HCT116 (cell line): Measurements from ENCODE around the gene BRSK2. TPM values are rescaled to one million over a fixed set of nuclear protein-coding genes. Genes with fewer than 3 reads are reported as not detected.

Experiments
- ATAC-seq: fragments of 200-7000 bp; cut with Tn5 transposase; 2 replicates; pipeline ENCODE4 v1.9.1; 2020; ENCODE audit warnings: mild to moderate bottlenecking, moderate library complexity
- BruUV-seq: library from RNA; stranded (reverse); fragments of 400-500 nt; replicated peaks from 2 replicates; lab custom pipeline; 2021; lab: Mats Ljungman, UMichigan
- CTCF ChIA-PET: fragments of 300-600 bp; sonication (Branson Sonifier 250); formaldehyde crosslinking; loops from one replicate; lab custom pipeline; 2021; ENCODE audit warnings: antibody characterized with exemption; lab: Charles Lee
- POLR2A ChIA-PET: fragments of 300-600, 350-600 bp; sonication (Branson Sonifier 250); formaldehyde crosslinking; loops from one replicate; lab custom pipeline; 2021; ENCODE audit warnings: antibody characterized with exemption; lab: Charles Lee
- RAD21 ChIA-PET, 2 experiments: fragments of 300-600 bp; sonication (Branson Sonifier 250); formaldehyde crosslinking; loops; one replicate each; lab custom pipeline; 2023; ENCODE audit warnings: low total read pairs in 2 of 2; ENCODE audit not compliant: uncharacterized antibody in 2 of 2, unreplicated experiment in 2 of 2, low non-redundant PET in 1 of 2; lab: Charles Lee
- DNase-seq: peaks from one replicate; pipeline ENCODE4 v3.0.0-alpha.2; 2010; ENCODE audit warnings: low read depth, low spot score
- H2AFZ ChIP-seq: fragments of 200-600 bp; shearing (Covaris generic), sonication (generic); 2 replicates; pipeline ENCODE4 v1.6.1; 2017; ENCODE audit warnings: low read depth, mixed run types, mixed read lengths, antibody characterized with exemption, low read length; ENCODE audit not compliant: poor library complexity, severe bottlenecking
- H3K27ac ChIP-seq: 2 replicates; pipeline ENCODE4 v1.5.1; 2012; ENCODE audit warnings: low read depth, low read length
- H3K27me3 ChIP-seq: fragments of 200-600 bp; sonication (generic); 2 replicates; pipeline ENCODE4 v1.6.1; 2016; ENCODE audit warnings: mixed run types, low read length, mixed read lengths; ENCODE audit not compliant: insufficient read depth
- H3K36me3 ChIP-seq, 2 experiments: fragments of 200-500 bp in 1 of 2; fragments of 200-600 bp in 1 of 2; sonication (Bioruptor generic) in 1 of 2; sonication (generic) in 1 of 2; 2 replicates each; pipeline versions ENCODE4 v1.5.1 to v1.6.1; 2014 to 2016; ENCODE audit warnings: low read length in 2 of 2, inconsistent platforms in 1 of 2, mixed read lengths in 1 of 2, mixed run types in 1 of 2; ENCODE audit not compliant: insufficient read depth in 2 of 2, control insufficient read depth in 1 of 2
- H3K4me1 ChIP-seq, 2 experiments: fragments of 200-600 bp in 1 of 2; sonication (generic) in 1 of 2; 2 replicates each; pipeline versions ENCODE4 v1.5.1 to v1.6.1; 2012 to 2017; ENCODE audit warnings: low read length in 2 of 2, inconsistent platforms in 1 of 2, mild to moderate bottlenecking in 1 of 2, mixed read lengths in 1 of 2, mixed run types in 1 of 2, moderate library complexity in 1 of 2; ENCODE audit not compliant: insufficient read depth in 2 of 2, control insufficient read depth in 1 of 2
- H3K4me2 ChIP-seq: fragments of 200-600 bp; sonication (generic); 2 replicates; pipeline ENCODE4 v1.6.1; 2017; ENCODE audit warnings: mixed run types, low read length, mixed read lengths
- H3K4me3 ChIP-seq, 2 experiments: fragments of 200-600 bp in 1 of 2; sonication (generic) in 1 of 2; replicated peaks in 1 of 2; 2 replicates each; pipeline ENCODE4 v1.5.1; 2011 to 2016; ENCODE audit warnings: low read length in 2 of 2, control low read depth in 1 of 2, low read depth in 1 of 2, mild to moderate bottlenecking in 1 of 2, mixed read lengths in 1 of 2, mixed run types in 1 of 2
- H3K79me2 ChIP-seq: fragments of 200-600 bp; sonication (generic); 2 replicates; pipeline ENCODE4 v1.6.1; 2017; ENCODE audit warnings: mild to moderate bottlenecking, mixed run types, low read length, moderate library complexity, mixed read lengths; ENCODE audit not compliant: insufficient read depth
- H3K9ac ChIP-seq: fragments of 200-600 bp; sonication (generic); 2 replicates; pipeline ENCODE4 v1.6.1; 2016; ENCODE audit warnings: low read length, mixed read lengths
- H3K9me2 ChIP-seq: fragments of 200-600 bp; sonication (generic), shearing (Covaris generic); 2 replicates; pipeline ENCODE4 v1.6.1; 2017; ENCODE audit warnings: mixed run types, mild to moderate bottlenecking, moderate library complexity; ENCODE audit not compliant: insufficient read depth
- H3K9me3 ChIP-seq, 2 experiments: fragments of 200-500 bp in 1 of 2; fragments of 200-600 bp in 1 of 2; sonication (Bioruptor generic) in 1 of 2; sonication (generic) in 1 of 2; 2 replicates each; pipeline ENCODE4 v1.6.1; 2014 to 2017; ENCODE audit warnings: low read length in 2 of 2, mixed read lengths in 2 of 2, inconsistent platforms in 1 of 2, low read depth in 1 of 2, mild to moderate bottlenecking in 1 of 2, mixed run types in 1 of 2, moderate library complexity in 1 of 2; ENCODE audit not compliant: control insufficient read depth in 1 of 2, insufficient read depth in 1 of 2
- H4K20me1 ChIP-seq: fragments of 200-600 bp; sonication (generic), shearing (Covaris generic); 2 replicates; pipeline ENCODE4 v1.6.1; 2017; ENCODE audit warnings: mixed run types, mild to moderate bottlenecking, moderate library complexity; ENCODE audit not compliant: insufficient read depth
- ATF3 ChIP-seq: IDR thresholded peaks from 2 replicates; pipeline ENCODE4 v1.6.1; 2012
- CEBPB ChIP-seq: IDR thresholded peaks from 2 replicates; pipeline ENCODE4 v1.6.1; 2012; ENCODE audit warnings: low read depth
- CTCF ChIP-seq, 3 experiments: fragments of 200-600 bp in 1 of 3; sonication (generic) in 1 of 3; IDR thresholded peaks in 2 of 3; conservative IDR thresholded peaks in 1 of 3; 2 replicates each; pipeline ENCODE4 v1.5.1; 2012 to 2017; ENCODE audit warnings: low read depth in 2 of 3, low read length in 2 of 3, antibody characterized with exemption in 1 of 3, borderline replicate concordance in 1 of 3, control low read depth in 1 of 3, mild to moderate bottlenecking in 1 of 3, mixed read lengths in 1 of 3, mixed run types in 1 of 3, moderate library complexity in 1 of 3; ENCODE audit not compliant: insufficient read depth in 1 of 3
- ELF1 ChIP-seq: IDR thresholded peaks from 2 replicates; pipeline ENCODE4 v1.6.1; 2012; ENCODE audit warnings: low read depth, borderline replicate concordance
- FOSL1 ChIP-seq: IDR thresholded peaks from 2 replicates; pipeline ENCODE4 v1.6.1; 2012; ENCODE audit warnings: low read depth
- POLR2A ChIP-seq: IDR thresholded peaks from 2 replicates; pipeline ENCODE4 v1.7.0; 2011; ENCODE audit warnings: borderline replicate concordance; ENCODE audit not compliant: insufficient read depth, insufficient read length; ENCODE audit errors: extremely low read depth
- ZBTB33 ChIP-seq: IDR thresholded peaks from 2 replicates; pipeline ENCODE4 v1.6.1; 2011; ENCODE audit warnings: mild to moderate bottlenecking, low read length, moderate library complexity; ENCODE audit not compliant: insufficient replicate concordance; ENCODE audit errors: extremely low read depth
- ZFX ChIP-seq: fragments of 450-650 bp; IDR thresholded peaks from 2 replicates; pipeline ENCODE4 v1.6.1; 2017
- intact Hi-C: fragments of 100-400 bp; cut with micrococcal nuclease; formaldehyde crosslinking; loops from 2 replicates; pipeline ENCODE4 v1.10.0; 2022
- total RNA-seq: library from RNA; stranded (reverse); gene quantifications from one replicate; pipeline ENCODE4 v1.2.1, GENCODE V29; 2021; ENCODE audit not compliant: unreplicated experiment
- TF ChIP-seq, protein P1 (sequence below): IDR thresholded peaks from 2 replicates; pipeline ENCODE4 v1.6.1; 2012; ENCODE audit warnings: low read depth

The BRSK2 gene
- total RNA-seq, 1 experiment from 2014 or later, result 14.0 TPM

DNA sequence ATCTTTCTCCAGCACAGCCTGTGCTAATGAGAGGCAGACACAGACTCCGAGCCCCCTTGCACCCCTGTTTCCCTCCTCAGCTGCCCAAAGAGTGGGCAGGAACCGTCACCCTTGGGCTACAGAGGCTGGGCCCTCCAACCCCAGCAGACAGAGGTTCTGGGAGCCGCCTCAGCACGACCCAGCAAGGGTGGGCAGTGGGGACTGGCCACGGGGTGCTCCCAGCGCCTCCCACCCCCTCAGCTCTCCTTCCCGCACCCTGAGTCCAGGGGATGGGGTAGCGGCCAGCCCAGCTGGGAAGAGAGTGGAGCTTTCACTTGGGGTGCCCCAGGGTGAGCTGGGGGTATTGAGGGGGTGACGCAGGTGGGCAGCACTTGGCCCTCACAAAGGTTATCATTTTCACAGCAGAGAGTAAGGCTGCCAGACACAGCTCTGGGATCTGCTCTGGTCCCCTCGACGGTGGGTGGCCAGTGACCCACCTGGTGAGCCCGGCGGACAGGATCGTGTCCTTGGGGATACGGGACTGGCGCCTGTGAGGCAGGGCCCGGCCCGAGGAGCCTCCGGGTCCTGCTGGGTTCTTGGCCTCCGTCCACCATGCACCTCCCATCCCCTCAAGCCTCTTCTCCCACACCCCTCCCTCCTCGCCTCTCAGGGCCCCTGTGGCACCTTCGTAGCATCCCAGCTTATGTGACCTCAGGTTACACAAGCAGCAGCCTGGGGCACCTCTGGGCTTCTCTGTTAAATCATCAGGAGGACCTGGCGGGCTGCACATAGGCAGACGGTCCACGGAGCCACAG is 14.4 kb upstream of the BRSK2 start:
- H3K9me3 ChIP-seq, result no peaks in the 10 kb centered on the region; a peak in 1 of 4 replicates
- DNase-seq, result no peak
- H3K27me3 ChIP-seq, result no peaks in the 10 kb centered on the region
- H3K79me2 ChIP-seq, result no peaks in the 10 kb centered on the region
- CTCF ChIA-PET, result no interaction called here
- no peak for TF ChIP-seq CEBPB
- TF ChIP-seq, all 23 proteins: peak for 0
- RAD21 ChIA-PET, result no interaction called here
- Histone ChIP-seq H3K9ac (no peak overlapping the region), H3K36me3 (no peaks in the 10 kb centered on the region), H3K27ac (no peak overlapping the region), H3K9me2 (no peaks in the 10 kb centered on the region), H3K4me3 (no peak overlapping the region), H3K4me2 (no peak overlapping the region), H4K20me1 (no peaks in the 10 kb centered on the region), H2AFZ (no peak overlapping the region), H3K4me1 (no peaks in the 10 kb centered on the region)
- intact Hi-C loops, result no loop called here
- no TSS peak for BruUV-seq
- POLR2A ChIA-PET, result no interaction called here
- ATAC-seq, result no peak

DNA sequence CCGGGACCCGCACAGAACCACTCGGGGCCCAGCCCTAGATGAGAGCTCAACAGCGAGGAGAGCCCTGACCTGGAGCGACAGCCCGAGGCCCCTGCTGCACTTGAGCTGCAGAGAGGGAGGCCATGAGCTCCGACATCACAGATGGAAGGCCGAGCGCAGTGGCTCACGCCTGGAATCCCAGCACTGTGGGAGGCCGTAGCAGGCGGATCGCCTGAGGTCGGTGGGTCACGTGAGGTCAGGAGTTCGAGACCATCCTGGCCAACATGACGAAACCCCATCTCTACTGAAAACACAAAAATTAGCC is 13.8 kb upstream of the BRSK2 start:
- intact Hi-C loops, result no loop called here
- DNase-seq (no peak), ATAC-seq (no peak)
- Histone ChIP-seq H4K20me1 (no peaks in the 10 kb centered on the region), H3K9ac (no peak overlapping the region), H3K9me2 (no peaks in the 10 kb centered on the region), H3K4me2 (no peak overlapping the region), H3K4me3 (no peak overlapping the region), H3K79me2 (no peaks in the 10 kb centered on the region), H3K27me3 (no peaks in the 10 kb centered on the region), H3K36me3 (no peaks in the 10 kb centered on the region), H3K4me1 (no peaks in the 10 kb centered on the region), H2AFZ (no peak overlapping the region), H3K9me3 (no peaks in the 10 kb centered on the region; a peak in 1 of 4 replicates), H3K27ac (no peak overlapping the region)
- ChIA-PET POLR2A (no interaction called here), CTCF (no interaction called here), RAD21 (no interaction called here)
- TF ChIP-seq FOSL1 (no peak), POLR2A (no peak), ATF3 (no peak), ZBTB33 (no peak), ELF1 (no peak), ZFX (no peak), CTCF (IDR thresholded peaks at IDR 0.05 in 2 of 3, conservative IDR thresholded peaks at IDR 0.05 in 1 of 3; ENCODE audit: borderline replicate concordance in 1 of 3, insufficient read depth in 1 of 3, low read depth in 2 of 3, low read length in 2 of 3) (no peak)
- TF ChIP-seq, protein P1, sequence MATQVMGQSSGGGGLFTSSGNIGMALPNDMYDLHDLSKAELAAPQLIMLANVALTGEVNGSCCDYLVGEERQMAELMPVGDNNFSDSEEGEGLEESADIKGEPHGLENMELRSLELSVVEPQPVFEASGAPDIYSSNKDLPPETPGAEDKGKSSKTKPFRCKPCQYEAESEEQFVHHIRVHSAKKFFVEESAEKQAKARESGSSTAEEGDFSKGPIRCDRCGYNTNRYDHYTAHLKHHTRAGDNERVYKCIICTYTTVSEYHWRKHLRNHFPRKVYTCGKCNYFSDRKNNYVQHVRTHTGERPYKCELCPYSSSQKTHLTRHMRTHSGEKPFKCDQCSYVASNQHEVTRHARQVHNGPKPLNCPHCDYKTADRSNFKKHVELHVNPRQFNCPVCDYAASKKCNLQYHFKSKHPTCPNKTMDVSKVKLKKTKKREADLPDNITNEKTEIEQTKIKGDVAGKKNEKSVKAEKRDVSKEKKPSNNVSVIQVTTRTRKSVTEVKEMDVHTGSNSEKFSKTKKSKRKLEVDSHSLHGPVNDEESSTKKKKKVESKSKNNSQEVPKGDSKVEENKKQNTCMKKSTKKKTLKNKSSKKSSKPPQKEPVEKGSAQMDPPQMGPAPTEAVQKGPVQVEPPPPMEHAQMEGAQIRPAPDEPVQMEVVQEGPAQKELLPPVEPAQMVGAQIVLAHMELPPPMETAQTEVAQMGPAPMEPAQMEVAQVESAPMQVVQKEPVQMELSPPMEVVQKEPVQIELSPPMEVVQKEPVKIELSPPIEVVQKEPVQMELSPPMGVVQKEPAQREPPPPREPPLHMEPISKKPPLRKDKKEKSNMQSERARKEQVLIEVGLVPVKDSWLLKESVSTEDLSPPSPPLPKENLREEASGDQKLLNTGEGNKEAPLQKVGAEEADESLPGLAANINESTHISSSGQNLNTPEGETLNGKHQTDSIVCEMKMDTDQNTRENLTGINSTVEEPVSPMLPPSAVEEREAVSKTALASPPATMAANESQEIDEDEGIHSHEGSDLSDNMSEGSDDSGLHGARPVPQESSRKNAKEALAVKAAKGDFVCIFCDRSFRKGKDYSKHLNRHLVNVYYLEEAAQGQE, result no peak
- BruUV-seq, result no TSS peak
